GM06990 (cell line): ENCODE measurements around the gene RAP1GAP.

Experiments
- DNase-seq: peaks from one replicate; pipeline ENCODE4 v3.0.0-alpha.2; 2011; ENCODE audit not compliant: insufficient read length; ENCODE audit errors: extremely low read depth
- H3K27me3 ChIP-seq: replicated peaks from 2 replicates; pipeline ENCODE4 v1.6.0; 2011; ENCODE audit warnings: low read length; ENCODE audit not compliant: control insufficient read depth, insufficient read depth
- H3K36me3 ChIP-seq: 2 replicates; pipeline ENCODE4 v1.5.1; 2011; ENCODE audit warnings: low read length; ENCODE audit not compliant: control insufficient read depth, insufficient read depth
- H3K4me3 ChIP-seq: replicated peaks from 2 replicates; pipeline ENCODE4 v1.5.1; 2011; ENCODE audit warnings: low read depth, mild to moderate bottlenecking, control low read depth, low read length
- TF ChIP-seq, protein P1 (sequence below): IDR thresholded peaks from 2 replicates; pipeline ENCODE4 v1.5.1; 2011; ENCODE audit warnings: low read length, control low read depth, mild to moderate bottlenecking, inconsistent platforms; ENCODE audit not compliant: insufficient read depth, poor library complexity, severe bottlenecking

RAP1GAP gene

GRCh38 chr1:21623410-21623961 is 45.7 kb downstream of the RAP1GAP start:
- H3K36me3 ChIP-seq, result no peaks in the 10 kb centered on the region
- no peak overlapping the region for H3K4me3 ChIP-seq
- TF ChIP-seq, protein P1, sequence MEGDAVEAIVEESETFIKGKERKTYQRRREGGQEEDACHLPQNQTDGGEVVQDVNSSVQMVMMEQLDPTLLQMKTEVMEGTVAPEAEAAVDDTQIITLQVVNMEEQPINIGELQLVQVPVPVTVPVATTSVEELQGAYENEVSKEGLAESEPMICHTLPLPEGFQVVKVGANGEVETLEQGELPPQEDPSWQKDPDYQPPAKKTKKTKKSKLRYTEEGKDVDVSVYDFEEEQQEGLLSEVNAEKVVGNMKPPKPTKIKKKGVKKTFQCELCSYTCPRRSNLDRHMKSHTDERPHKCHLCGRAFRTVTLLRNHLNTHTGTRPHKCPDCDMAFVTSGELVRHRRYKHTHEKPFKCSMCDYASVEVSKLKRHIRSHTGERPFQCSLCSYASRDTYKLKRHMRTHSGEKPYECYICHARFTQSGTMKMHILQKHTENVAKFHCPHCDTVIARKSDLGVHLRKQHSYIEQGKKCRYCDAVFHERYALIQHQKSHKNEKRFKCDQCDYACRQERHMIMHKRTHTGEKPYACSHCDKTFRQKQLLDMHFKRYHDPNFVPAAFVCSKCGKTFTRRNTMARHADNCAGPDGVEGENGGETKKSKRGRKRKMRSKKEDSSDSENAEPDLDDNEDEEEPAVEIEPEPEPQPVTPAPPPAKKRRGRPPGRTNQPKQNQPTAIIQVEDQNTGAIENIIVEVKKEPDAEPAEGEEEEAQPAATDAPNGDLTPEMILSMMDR, result no peak
- no peaks in the 10 kb centered on the region; the same call in 1 of the 2 replicates for H3K27me3 ChIP-seq
- DNase-seq, result no peak

DNA sequence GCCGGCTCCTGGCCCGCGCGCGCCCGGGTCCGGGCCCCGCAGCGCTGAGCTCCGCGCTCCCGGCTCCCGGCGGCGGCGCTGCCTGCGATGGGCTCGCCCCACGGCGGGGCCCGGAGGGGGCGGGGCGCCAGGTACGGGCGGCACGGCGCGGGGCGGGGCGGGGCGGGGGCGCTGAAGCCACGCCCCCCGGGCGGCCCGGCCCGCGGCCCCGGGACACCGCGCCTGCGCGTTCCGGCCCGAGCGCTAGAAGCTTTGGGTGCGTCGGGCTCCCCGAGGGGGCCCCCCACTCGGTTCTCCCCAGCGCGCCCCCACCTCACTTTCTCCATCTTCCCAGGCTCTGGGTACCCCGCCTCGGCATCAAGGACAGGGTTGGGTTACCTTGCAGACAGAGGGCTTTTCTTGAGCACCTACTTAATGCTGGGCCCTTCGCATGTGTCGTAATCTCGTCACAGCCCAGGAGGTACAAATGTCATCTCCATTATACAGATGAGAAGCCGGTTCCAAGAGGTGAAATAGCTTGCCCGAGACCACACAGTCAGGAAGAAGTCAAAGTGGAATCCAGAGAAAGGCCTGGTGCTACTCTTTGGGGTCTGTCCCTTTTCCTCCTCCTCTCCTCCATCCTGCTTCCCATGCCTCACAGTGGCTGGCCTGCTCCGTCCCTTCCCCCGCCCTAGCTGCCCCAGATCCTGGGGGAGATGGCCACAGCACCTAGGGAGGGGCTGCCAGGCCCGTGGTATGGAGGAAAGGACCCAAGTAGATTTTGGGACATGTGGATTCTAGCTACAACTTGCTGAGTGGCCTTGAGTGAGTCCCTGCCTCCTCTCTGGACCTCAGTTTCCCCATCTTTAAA is 46.5 kb downstream of the RAP1GAP start:
- Histone ChIP-seq H3K27me3 (no peaks in the 10 kb centered on the region; the same call in none of the 2 replicates), H3K4me3 (no peak overlapping the region), H3K36me3 (no peaks in the 10 kb centered on the region)
- no peak for DNase-seq
- TF ChIP-seq, protein P1, result no peak

GRCh38 chr1:21621761-21622436 is 47.3 kb downstream of the RAP1GAP start:
- no peak for DNase-seq
- no peaks in the 10 kb centered on the region; the same call in none of the 2 replicates for H3K27me3 ChIP-seq
- H3K36me3 ChIP-seq, result no peaks in the 10 kb centered on the region
- TF ChIP-seq, protein P1, result no peak
- H3K4me3 ChIP-seq, result no peak overlapping the region

DNA sequence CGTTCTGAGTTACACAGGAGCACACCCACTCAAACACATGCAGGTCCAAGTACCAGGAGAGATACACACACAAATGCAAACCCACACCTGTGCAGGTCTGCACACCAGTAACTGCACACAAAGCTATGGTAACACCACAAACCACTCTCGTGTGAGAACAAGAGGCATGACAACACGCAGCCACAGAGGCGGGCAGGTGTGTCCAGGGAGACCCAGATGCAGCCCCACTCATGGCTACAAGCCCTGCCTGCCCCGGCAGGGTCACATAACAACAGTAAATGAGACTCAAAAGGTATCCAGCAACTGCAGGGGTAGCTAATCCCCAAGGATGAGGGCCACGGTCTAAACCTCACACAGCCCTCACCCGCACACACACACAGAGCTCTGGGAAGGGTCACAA is 48.1 kb downstream of the RAP1GAP start:
- DNase-seq, result no peak
- TF ChIP-seq, protein P1, result no peak
- H3K27me3 ChIP-seq, result no peaks in the 10 kb centered on the region; the same call in none of the 2 replicates
- no peaks in the 10 kb centered on the region for H3K36me3 ChIP-seq
- H3K4me3 ChIP-seq, result no peak overlapping the region

DNA sequence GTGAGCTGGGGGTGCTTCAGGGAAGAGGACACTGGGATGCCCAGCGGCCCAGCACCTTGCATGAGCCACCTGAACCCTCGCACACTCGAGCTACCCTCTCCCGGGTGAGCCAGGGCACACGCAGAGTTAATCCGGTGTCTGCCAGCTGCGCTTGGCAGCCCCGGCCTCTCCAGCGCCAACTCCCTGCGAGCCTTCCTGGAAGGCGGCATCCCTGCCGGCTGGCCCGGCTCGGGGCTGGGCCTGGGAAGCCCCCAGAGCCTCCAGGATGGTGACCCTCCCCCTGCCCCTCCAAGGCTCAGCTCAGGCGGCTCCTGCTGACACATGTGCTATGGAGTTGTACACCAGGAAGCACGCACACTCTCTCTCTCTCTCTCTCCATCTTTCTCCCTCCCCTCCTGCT is 48.7 kb downstream of the RAP1GAP start:
- Histone ChIP-seq H3K27me3 (no peaks in the 10 kb centered on the region; the same call in none of the 2 replicates), H3K36me3 (no peaks in the 10 kb centered on the region), H3K4me3 (no peak overlapping the region)
- no peak for DNase-seq
- TF ChIP-seq, protein P1, result no peak
